ENCODE results near the gene CLSTN3. TPM values are rescaled to one million over a fixed set of nuclear protein-coding genes. Genes with fewer than 3 reads are reported as not detected.

The CLSTN3 gene
- total RNA-seq, 1 experiment from 2014 or later = 24.7 TPM

DNA sequence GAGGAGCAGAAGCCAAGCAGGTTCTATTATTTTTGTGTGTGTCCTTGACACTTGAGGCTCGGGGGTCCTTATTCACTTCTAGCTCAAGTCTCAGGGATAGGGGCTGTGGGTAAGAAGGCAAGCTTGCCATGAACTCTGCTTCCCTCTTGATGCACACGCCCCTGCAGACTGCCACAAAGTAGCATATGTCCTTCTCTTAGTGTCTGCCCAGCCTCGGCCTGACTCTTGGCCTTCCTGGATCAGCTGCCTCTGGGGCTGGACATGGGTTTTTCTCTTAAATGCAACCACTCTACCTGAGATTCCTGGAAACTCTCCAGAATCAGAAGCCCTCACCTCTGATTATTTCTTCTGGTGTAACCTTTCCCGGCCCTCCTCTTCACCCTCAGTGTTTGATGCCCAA lies 31.2 kb downstream of the CLSTN3 start:
- POLR2A ChIA-PET = no interaction called here
- H3K27ac Mint-ChIP-seq = no peak overlapping the region
- peaks cover 24% of the 10 kb centered on the region for H3K9me3 Mint-ChIP-seq
- TF ChIP-seq, protein P1, sequence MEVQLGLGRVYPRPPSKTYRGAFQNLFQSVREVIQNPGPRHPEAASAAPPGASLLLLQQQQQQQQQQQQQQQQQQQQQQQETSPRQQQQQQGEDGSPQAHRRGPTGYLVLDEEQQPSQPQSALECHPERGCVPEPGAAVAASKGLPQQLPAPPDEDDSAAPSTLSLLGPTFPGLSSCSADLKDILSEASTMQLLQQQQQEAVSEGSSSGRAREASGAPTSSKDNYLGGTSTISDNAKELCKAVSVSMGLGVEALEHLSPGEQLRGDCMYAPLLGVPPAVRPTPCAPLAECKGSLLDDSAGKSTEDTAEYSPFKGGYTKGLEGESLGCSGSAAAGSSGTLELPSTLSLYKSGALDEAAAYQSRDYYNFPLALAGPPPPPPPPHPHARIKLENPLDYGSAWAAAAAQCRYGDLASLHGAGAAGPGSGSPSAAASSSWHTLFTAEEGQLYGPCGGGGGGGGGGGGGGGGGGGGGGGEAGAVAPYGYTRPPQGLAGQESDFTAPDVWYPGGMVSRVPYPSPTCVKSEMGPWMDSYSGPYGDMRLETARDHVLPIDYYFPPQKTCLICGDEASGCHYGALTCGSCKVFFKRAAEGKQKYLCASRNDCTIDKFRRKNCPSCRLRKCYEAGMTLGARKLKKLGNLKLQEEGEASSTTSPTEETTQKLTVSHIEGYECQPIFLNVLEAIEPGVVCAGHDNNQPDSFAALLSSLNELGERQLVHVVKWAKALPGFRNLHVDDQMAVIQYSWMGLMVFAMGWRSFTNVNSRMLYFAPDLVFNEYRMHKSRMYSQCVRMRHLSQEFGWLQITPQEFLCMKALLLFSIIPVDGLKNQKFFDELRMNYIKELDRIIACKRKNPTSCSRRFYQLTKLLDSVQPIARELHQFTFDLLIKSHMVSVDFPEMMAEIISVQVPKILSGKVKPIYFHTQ (CRISPR knock-in tag; IDR thresholded peaks at IDR 0.05) = no peak
- TF ChIP-seq, protein P2, sequence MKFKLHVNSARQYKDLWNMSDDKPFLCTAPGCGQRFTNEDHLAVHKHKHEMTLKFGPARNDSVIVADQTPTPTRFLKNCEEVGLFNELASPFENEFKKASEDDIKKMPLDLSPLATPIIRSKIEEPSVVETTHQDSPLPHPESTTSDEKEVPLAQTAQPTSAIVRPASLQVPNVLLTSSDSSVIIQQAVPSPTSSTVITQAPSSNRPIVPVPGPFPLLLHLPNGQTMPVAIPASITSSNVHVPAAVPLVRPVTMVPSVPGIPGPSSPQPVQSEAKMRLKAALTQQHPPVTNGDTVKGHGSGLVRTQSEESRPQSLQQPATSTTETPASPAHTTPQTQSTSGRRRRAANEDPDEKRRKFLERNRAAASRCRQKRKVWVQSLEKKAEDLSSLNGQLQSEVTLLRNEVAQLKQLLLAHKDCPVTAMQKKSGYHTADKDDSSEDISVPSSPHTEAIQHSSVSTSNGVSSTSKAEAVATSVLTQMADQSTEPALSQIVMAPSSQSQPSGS (CRISPR knock-in tag; IDR thresholded peaks at IDR 0.05; ENCODE audit: borderline replicate concordance, low read depth) = no peak
- TF ChIP-seq SMAD3 (CRISPR knock-in tag; IDR thresholded peaks at IDR 0.05; ENCODE audit: borderline replicate concordance) (no peak), JAZF1 (CRISPR knock-in tag; IDR thresholded peaks at IDR 0.05) (no peak), ZNF416 (CRISPR knock-in tag; IDR thresholded peaks at IDR 0.05) (no peak)
- TF ChIP-seq, protein P3, sequence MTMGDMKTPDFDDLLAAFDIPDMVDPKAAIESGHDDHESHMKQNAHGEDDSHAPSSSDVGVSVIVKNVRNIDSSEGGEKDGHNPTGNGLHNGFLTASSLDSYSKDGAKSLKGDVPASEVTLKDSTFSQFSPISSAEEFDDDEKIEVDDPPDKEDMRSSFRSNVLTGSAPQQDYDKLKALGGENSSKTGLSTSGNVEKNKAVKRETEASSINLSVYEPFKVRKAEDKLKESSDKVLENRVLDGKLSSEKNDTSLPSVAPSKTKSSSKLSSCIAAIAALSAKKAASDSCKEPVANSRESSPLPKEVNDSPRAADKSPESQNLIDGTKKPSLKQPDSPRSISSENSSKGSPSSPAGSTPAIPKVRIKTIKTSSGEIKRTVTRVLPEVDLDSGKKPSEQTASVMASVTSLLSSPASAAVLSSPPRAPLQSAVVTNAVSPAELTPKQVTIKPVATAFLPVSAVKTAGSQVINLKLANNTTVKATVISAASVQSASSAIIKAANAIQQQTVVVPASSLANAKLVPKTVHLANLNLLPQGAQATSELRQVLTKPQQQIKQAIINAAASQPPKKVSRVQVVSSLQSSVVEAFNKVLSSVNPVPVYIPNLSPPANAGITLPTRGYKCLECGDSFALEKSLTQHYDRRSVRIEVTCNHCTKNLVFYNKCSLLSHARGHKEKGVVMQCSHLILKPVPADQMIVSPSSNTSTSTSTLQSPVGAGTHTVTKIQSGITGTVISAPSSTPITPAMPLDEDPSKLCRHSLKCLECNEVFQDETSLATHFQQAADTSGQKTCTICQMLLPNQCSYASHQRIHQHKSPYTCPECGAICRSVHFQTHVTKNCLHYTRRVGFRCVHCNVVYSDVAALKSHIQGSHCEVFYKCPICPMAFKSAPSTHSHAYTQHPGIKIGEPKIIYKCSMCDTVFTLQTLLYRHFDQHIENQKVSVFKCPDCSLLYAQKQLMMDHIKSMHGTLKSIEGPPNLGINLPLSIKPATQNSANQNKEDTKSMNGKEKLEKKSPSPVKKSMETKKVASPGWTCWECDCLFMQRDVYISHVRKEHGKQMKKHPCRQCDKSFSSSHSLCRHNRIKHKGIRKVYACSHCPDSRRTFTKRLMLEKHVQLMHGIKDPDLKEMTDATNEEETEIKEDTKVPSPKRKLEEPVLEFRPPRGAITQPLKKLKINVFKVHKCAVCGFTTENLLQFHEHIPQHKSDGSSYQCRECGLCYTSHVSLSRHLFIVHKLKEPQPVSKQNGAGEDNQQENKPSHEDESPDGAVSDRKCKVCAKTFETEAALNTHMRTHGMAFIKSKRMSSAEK (CRISPR knock-in tag; IDR thresholded peaks at IDR 0.05; ENCODE audit: borderline replicate concordance) = no peak
- CTCF ChIA-PET = interaction anchor here (1.1 to 2.7 kb wide), 4 partner anchors 20 to 100 kb away, joined by 4 to 15 read pairs (median 11); partner anchors contain the start of genes C1S and PEX5
- H3K27me3 Mint-ChIP-seq (ENCODE audit: low read depth) = peaks cover 40% of the 10 kb centered on the region
- H3K4me3 Mint-ChIP-seq = no peak overlapping the region
- peaks cover 4% of the 10 kb centered on the region; the same call in 1 of the 2 replicates for H3K4me1 Mint-ChIP-seq
- ATAC-seq (no peak), DNase-seq (ENCODE audit: low spot score) (no peak)
- H3K36me3 Mint-ChIP-seq = peaks cover 8% of the 10 kb centered on the region

DNA sequence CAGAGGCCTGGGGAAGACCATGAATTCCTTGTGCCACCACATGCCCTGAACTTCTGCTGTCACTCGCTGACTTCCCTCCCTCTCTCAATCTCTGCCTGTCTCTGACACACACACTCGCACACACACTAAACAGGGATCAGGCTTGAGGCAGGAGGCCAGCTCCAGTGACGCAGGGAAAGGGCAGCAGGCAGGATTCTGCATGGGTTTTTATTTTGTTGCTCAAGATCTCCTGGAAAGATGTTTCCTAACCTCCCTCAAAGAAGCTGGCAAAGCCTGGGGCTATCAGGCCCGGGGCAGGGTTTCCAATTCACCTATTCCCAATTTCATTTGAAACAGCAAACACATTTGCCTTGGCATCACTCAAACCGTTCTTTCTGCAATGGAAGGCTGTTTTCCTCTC lies 31.6 kb downstream of the CLSTN3 start:
- H3K4me3 Mint-ChIP-seq = no peak overlapping the region
- ATAC-seq = no peak

More for the DNA sequence above, 31.6 kb downstream of the CLSTN3 start:
- Mint-ChIP-seq H3K36me3 (peaks cover 12% of the 10 kb centered on the region), H3K27ac (no peak overlapping the region), H3K4me1 (peaks cover 4% of the 10 kb centered on the region; the same call in 1 of the 2 replicates), H3K27me3 (ENCODE audit: low read depth) (peaks cover 44% of the 10 kb centered on the region), H3K9me3 (peaks cover 29% of the 10 kb centered on the region)
- CTCF ChIA-PET = interaction anchor here (0.6 to 2.7 kb wide), 7 partner anchors 9 to 133 kb away, joined by 3 to 17 read pairs (median 13); partner anchors contain the start of genes C1RL, C1S and PEX5
- no peak for DNase-seq (ENCODE audit: low spot score)
- POLR2A ChIA-PET = no interaction called here
- TF ChIP-seq, protein P4, sequence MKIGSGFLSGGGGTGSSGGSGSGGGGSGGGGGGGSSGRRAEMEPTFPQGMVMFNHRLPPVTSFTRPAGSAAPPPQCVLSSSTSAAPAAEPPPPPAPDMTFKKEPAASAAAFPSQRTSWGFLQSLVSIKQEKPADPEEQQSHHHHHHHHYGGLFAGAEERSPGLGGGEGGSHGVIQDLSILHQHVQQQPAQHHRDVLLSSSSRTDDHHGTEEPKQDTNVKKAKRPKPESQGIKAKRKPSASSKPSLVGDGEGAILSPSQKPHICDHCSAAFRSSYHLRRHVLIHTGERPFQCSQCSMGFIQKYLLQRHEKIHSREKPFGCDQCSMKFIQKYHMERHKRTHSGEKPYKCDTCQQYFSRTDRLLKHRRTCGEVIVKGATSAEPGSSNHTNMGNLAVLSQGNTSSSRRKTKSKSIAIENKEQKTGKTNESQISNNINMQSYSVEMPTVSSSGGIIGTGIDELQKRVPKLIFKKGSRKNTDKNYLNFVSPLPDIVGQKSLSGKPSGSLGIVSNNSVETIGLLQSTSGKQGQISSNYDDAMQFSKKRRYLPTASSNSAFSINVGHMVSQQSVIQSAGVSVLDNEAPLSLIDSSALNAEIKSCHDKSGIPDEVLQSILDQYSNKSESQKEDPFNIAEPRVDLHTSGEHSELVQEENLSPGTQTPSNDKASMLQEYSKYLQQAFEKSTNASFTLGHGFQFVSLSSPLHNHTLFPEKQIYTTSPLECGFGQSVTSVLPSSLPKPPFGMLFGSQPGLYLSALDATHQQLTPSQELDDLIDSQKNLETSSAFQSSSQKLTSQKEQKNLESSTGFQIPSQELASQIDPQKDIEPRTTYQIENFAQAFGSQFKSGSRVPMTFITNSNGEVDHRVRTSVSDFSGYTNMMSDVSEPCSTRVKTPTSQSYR (CRISPR knock-in tag; IDR thresholded peaks at IDR 0.05) = no peak
- TF ChIP-seq, protein P5, sequence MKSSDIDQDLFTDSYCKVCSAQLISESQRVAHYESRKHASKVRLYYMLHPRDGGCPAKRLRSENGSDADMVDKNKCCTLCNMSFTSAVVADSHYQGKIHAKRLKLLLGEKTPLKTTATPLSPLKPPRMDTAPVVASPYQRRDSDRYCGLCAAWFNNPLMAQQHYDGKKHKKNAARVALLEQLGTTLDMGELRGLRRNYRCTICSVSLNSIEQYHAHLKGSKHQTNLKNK (CRISPR knock-in tag; IDR thresholded peaks at IDR 0.05) = no peak
- TF ChIP-seq ETV6 (CRISPR knock-in tag; IDR thresholded peaks at IDR 0.05) = no peak
- TF ChIP-seq, protein P6, sequence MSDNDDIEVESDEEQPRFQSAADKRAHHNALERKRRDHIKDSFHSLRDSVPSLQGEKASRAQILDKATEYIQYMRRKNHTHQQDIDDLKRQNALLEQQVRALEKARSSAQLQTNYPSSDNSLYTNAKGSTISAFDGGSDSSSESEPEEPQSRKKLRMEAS (CRISPR knock-in tag; IDR thresholded peaks at IDR 0.05) = no peak
- TF ChIP-seq, protein P7, sequence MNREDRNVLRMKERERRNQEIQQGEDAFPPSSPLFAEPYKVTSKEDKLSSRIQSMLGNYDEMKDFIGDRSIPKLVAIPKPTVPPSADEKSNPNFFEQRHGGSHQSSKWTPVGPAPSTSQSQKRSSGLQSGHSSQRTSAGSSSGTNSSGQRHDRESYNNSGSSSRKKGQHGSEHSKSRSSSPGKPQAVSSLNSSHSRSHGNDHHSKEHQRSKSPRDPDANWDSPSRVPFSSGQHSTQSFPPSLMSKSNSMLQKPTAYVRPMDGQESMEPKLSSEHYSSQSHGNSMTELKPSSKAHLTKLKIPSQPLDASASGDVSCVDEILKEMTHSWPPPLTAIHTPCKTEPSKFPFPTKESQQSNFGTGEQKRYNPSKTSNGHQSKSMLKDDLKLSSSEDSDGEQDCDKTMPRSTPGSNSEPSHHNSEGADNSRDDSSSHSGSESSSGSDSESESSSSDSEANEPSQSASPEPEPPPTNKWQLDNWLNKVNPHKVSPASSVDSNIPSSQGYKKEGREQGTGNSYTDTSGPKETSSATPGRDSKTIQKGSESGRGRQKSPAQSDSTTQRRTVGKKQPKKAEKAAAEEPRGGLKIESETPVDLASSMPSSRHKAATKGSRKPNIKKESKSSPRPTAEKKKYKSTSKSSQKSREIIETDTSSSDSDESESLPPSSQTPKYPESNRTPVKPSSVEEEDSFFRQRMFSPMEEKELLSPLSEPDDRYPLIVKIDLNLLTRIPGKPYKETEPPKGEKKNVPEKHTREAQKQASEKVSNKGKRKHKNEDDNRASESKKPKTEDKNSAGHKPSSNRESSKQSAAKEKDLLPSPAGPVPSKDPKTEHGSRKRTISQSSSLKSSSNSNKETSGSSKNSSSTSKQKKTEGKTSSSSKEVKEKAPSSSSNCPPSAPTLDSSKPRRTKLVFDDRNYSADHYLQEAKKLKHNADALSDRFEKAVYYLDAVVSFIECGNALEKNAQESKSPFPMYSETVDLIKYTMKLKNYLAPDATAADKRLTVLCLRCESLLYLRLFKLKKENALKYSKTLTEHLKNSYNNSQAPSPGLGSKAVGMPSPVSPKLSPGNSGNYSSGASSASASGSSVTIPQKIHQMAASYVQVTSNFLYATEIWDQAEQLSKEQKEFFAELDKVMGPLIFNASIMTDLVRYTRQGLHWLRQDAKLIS (CRISPR knock-in tag; IDR thresholded peaks at IDR 0.05; ENCODE audit: borderline replicate concordance) = no peak
